RWPE1 (cell line): ENCODE results near the gene TGIF1.

ENCODE experiments used
- CTCF ChIA-PET: fragments of 350-600 bp; sonication (Branson Sonifier 250); formaldehyde crosslinking; extraction: SDS; loops from one replicate; lab custom pipeline; 2021; lab: Yijun Ruan, JAX
- POLR2A ChIA-PET: fragments of 400-600 bp; formaldehyde crosslinking; extraction: SDS; loops from one replicate; lab custom pipeline; 2020; ENCODE audit warnings: antibody characterized with exemption; ENCODE audit not compliant: low non-redundant PET; lab: Yijun Ruan, JAX
- DNase-seq: peaks from one replicate; pipeline ENCODE4 v3.0.0; 2012; ENCODE audit warnings: low spot score
- H3K27ac ChIP-seq: fragments of 450-650 bp; 2 replicates; pipeline ENCODE4 v1.5.1; 2017
- CTCF ChIP-seq: fragments of 450-650 bp; conservative IDR thresholded peaks from 2 replicates; pipeline ENCODE4 v1.5.1; 2017; ENCODE audit warnings: low read depth, mild to moderate bottlenecking

Gene TGIF1

GRCh38 chr18:3448838-3449511 lies 997 bp upstream of the TGIF1 start:
- ChIA-PET CTCF (interaction anchor here (0.6 kb wide), 1 partner anchor 166 kb away, joined by 7 read pairs; no protein-coding TSS in a partner anchor), POLR2A (interaction anchor here (1.0 to 1.9 kb wide), 4 partner anchors 98 to 155 kb away, joined by 4 to 11 read pairs (median 6); no protein-coding TSS in a partner anchor)
- no peak for DNase-seq
- no peak for TF ChIP-seq CTCF
- H3K27ac ChIP-seq, result peak overlapping the region; percentile 100

- peak; percentile 95 for DNase-seq
- POLR2A ChIA-PET, result interaction anchor here (1.0 kb wide), 2 partner anchors 145 to 154 kb away, joined by 5 to 7 read pairs; no protein-coding TSS in a partner anchor
- no peak for TF ChIP-seq CTCF
- H3K27ac ChIP-seq, result peak overlapping the region; percentile 100
- CTCF ChIA-PET, result no interaction called here
These were observed 410 bp upstream of the TGIF1 start for GRCh38 chr18:3449512-3450011.

GRCh38 chr18:3450799-3451182 lies 819 bp downstream of the TGIF1 start:
- ChIA-PET POLR2A (interaction anchor here (0.6 kb wide), 1 partner anchor 64 kb away, joined by 3 read pairs; no protein-coding TSS in a partner anchor), CTCF (interaction anchor here (0.6 to 1.1 kb wide), 2 partner anchors 10 to 169 kb away, joined by 3 read pairs; no protein-coding TSS in a partner anchor)
- TF ChIP-seq CTCF, result no peak

GRCh38 chr18:3451183-3451988 lies 1.4 kb downstream of the TGIF1 start:
- TF ChIP-seq CTCF, result no peak
- peak; percentile 89 for DNase-seq
- peak overlapping the region; percentile 100 for H3K27ac ChIP-seq
- ChIA-PET POLR2A (interaction anchor here (0.6 to 1.2 kb wide), 5 partner anchors 15 to 211 kb away, joined by 3 to 4 read pairs (median 3); no protein-coding TSS in a partner anchor), CTCF (interaction anchor here (0.6 to 1.1 kb wide), 5 partner anchors 10 to 214 kb away, joined by 3 to 6 read pairs (median 3); no protein-coding TSS in a partner anchor)

More at GRCh38 chr18:3450799-3451182, 819 bp downstream of the TGIF1 start:
- peak overlapping the region; percentile 100 for H3K27ac ChIP-seq
- DNase-seq, result no peak

GRCh38 chr18:3451989-3452749 lies 2.2 kb downstream of the TGIF1 start:
- no peak for TF ChIP-seq CTCF
- DNase-seq, result no peak
- ChIA-PET CTCF (interaction anchor here (0.6 to 1.1 kb wide), 7 partner anchors 22 to 213 kb away, joined by 3 to 6 read pairs (median 4); no protein-coding TSS in a partner anchor), POLR2A (interaction anchor here (0.6 to 1.2 kb wide), 6 partner anchors 14 to 211 kb away, joined by 3 to 4 read pairs (median 3); no protein-coding TSS in a partner anchor)
- peak overlapping the region; percentile 100 for H3K27ac ChIP-seq
